HG03575 (cell line): ENCODE measurements around the gene STXBP1.
"Not testable (repeated sequence)": the region's sequence is repeated elsewhere in the genome, so short reads cannot be mapped to it uniquely, and the experiment has no call there.

Experiments used
- ATAC-seq: cut with Tn5 transposase; IDR thresholded peaks from one replicate; pipeline ENCODE4 v1.9.1; 2021; ENCODE audit not compliant: unreplicated experiment, insufficient number of reproducible peaks, low FRiP score; ENCODE audit errors: extremely low read depth

Gene STXBP1

DNA sequence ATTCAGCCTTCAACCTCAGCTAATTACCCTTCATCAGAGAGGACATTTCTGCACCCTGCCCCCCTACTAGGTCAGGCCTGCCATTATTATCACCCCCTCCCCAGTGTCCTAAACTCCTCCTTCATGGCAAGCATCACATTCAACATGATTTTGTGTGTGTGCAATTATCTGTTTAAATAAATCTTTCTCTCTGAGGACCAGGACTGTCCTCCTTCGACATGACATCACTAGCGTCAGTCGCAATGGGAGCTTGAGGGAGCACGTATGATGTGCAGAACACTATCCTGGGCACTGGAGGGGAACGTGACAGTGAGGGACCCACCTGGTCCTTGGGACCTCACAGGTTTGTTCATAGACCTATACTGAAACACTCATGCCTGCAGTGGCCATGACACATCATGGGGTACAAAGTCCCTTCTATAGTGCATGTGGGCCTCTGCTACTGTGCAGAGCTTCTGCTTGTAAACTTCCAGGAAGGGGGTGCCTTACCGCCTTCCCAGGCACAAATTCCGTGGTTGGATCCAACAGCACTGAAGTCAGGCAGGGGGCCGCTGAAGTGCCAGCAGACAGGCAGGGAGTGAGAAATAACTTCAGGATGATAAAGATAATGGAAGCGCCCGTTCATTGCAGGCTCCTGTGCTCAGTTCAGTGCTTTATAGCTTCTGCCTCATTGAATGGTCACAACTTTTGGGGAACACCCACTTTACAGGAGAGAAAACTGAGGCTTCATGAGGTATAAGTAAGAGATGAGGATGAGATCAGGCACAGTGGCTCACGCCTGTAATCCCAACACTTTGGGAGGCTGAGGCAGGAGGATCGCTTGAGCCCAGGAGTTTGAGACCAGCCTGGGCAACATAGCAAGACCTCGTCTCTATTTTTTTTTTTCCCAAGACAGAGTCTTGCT, 36.0 kb upstream of the STXBP1 start:
- ATAC-seq: no peak

DNA sequence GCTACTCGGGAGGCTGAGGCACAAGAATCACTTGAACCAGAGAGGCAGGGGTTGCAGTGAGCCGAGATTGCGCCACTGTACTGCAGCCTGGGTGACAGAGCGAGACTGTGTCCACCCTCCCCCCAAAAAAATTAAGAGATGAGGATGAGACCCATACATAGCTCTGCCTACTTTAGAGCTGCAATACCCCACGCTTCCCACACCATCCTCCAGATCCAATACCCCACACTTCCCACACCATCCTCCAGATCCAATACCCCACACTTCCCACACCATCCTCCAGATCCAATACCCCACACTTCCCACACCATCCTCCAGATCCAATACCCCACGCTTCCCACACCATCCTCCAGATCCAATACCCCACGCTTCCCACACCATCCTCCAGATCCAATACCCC, 34.9 kb upstream of the STXBP1 start:
- not testable (repeated sequence) for ATAC-seq

DNA sequence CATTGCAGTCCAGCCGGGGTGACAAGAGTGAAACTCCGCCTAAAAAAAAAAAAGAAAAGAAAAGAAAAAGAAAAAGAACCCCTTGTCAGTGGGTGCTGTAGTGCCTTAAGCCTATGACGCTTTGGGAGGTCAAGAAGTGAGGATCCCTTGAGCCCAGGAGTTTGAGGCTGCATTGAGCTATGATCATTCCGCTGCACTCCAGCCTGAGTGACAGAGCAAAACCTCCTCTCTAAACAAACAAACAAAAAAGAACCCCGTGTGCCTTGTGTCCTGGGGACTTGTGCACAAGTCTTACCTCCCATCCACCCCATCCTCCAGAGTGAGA, 33.5 kb upstream of the STXBP1 start:
- no peak for ATAC-seq

DNA sequence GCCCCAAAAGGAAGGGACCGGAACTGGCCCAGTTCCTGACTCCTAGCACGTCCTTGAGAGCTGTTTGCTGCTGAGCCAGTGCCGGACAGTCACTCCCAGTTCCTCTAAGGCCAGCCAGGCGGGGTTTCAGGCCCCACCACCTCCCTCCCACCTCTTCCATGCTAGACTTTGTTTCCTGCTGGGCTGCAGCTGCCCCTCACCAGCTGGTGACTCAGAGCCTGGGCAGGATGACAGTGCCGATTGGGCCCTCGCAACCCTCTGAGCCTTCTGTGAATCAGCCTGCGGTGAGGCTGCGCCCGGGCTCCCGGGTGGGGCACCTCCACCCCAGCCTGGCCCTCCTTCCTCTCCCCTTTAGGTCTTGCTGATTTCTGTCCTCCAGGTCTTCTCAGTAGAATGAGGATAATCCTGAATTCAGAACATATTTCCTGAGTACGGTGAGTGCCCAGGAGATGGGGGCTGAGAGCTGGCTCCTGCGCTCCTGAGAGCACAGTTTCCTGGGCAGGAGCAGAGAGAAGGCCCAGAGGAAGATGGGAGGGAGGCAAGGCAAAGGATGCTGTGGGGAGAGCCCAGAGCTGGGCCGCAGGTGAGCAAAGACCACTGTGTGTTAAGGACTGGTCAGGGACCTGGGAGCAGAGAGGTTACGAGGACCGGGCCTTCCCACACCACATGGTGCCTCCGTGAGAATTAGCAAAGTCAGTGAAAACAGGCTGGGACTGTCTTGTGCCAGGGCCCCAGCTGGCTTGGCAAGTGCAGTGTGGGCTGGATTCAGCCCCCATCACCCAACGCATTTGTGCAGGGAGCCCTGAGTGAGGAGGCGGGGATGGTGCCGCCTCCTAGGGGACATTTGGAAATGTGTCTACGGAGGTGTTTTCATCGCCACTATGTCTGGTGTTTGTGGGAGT, 32.9 kb upstream of the STXBP1 start:
- ATAC-seq: no peak

DNA sequence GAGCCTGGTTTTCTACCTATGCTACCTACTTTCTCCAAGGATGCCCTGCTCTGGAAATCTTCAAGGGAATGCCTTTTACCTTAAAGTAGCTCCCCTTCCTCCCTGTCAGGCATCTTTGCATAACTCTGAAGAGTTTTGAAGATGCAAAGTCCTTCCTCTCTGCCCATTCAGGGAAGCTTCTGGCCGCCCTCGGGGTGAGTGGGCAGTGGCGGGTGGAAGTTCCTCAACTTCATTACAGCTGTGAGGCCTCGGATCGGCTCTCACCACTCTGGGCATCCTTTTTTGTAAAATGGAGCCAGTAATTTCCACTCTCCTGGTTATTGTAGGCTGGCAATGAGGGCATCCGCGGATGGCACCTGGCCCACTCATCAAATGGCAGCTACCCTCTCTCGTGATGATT, 31.7 kb upstream of the STXBP1 start:
- no peak for ATAC-seq

DNA sequence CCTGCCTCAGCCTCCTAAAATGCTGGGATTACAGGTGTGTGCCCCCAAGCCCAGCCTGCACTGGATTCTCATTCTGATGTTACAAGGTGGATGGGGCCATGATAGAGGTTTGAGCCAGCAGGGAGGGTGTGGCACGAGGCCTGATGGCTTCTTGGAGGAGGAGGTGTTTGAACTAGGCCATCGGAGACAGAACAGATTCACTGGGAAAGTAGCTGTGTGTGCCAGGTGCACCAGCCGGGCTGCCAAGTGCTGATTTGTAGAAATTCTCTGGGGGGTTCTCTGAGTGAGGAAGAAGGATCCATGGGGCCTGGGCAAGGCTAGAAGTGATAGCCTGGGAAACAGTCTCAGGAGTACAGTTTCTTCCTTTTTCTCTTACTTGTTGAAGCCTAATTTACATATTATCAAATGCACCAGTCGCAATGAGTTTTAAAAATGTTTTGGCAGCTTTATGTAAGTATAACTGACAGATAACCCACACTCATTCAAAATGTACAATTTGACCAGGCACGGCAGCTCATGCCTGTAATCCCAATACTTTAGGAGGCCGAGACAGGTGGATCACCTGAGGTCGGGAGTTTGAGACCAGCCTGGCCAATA, 31.1 kb upstream of the STXBP1 start:
- ATAC-seq: no peak

DNA sequence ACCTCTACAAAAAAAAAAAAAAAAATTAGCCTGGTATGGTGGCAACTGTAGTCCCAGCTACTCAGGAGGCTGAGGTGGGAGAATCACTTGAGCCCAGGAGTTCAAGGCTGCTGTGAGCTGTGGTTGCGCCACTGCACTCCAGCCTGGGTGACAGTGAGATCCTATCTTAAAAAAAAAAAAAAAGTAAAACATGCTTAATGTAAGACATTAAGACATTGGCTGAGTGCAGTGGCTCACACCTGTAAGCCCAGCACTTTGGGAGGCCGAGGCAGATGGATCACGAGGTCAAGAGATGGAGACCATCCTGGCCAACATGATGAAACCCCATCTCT, 27.6 kb upstream of the STXBP1 start:
- ATAC-seq: not testable (repeated sequence)

DNA sequence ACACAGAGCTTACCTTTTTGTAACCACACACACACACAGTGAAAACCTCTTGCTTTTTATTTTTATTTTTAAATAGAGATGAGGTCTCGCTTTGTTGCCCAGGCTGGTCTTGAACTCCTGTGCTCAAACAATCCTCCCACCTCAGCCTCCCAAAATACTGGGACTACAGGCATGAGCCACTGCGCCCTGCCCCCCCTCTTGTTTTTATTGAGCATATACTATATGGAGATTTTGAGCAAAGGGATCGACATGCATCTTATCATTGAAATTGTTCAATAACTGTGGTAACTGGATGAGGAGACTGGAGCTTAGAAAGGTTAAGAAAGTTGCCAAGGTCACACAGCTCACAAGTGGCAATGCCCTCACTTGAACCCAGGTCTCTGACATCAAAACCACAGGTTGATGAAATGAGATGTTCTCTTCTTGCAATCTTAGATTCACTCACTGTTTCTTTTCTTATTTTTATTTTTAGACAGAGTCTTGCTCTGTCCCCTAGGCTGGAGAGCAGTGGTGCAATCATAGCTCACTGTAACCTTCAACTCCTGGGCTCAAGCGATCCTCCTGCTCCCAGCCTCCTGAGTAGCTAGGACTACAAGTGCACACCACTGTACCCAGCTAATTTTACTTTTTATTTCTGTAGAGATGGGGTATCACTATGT, 26.8 kb upstream of the STXBP1 start:
- ATAC-seq: no peak

DNA sequence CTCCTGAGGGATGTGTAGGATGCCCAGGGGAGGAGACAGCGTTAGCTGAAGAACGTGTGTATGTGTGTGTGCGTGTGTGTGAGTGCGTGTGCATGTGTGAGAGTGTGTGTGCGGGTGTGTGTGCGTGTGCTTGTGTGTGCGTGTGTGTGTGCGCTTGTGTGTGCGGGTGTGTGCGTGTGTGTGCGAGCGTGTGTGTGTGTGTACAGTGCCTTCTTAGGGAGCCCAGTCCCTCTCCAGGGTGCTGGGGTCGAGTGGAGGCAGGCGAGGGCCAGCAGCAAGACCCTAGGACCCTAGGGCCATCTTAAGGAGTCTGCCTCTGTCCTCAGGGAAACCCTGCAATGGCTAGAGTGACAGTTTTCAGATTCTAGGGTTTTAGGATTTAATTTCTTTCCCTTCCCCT, 26.0 kb upstream of the STXBP1 start:
- no peak for ATAC-seq

DNA sequence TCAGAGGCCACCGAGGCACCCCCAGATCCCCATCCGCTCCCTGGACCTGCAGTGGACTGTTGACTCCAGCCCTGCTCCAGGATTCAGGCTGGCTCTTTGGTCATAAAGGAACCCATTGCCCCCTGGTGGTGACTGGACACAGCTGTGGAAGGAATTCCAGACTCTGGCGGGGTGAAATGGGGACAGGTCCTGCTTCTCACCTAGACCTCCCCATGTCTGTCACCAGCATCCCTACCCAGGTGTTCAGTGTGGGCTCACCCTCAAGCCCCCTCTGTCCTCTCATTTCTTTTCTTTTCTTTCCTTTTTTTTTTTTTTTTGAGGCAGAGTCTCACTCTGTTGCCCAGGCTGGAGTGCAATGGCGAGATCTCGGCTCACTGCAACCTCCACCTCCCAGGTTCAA, 25.5 kb upstream of the STXBP1 start:
- no peak for ATAC-seq

DNA sequence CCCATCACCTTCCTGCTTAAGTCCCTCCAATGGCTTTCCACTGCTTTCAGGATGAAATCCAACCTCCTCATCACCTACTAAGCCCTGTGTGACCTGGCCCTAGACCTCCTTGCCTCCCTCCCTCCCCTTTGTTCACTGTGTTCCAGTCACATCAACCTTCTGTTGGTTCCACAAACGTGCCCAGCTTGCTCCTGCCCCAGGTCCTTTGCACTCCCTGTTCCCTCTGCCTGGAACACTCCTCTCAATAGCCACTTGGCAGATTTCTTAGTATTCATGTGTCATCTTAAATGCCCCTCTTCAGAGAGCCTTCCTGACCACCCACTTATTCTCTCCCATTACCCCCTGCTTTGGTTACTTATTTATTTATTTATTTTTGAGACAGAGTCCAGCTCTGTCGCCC, 24.1 kb upstream of the STXBP1 start:
- ATAC-seq: no peak

DNA sequence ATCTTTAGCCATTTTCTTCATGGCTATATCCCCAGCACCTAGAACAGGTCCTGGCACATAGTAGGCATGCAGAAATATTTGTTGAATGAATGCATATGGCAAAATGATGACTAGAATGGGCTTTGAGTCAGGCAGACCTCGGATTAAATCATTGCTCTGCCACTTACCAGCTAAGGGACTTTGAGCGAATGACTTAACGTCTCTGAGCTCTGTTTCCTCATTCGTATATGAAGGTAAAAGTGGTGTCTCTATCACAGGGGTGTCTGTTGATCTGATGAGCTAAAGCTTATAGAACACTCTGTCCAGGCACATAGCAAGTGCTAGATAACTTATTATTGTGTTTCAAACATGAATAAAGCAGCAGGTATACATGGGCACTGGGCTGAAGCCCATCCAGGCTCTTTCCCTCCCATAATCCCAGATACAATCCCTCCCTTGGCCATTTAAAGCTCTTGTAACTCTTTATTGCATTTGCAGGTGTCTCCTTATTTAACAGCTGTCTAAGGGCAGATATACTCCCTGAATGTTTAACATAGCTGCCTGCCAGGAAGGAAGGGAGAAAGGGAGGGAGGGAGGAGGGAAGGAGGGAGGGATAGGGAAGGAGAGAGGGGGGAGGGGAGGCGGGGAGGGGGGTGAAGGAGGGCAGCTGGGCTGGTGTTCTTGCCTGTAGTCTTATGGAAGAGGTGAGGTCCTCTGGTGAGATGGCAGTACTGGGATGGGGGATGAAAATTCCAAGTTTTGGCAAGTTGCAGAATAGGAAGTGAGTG, 23.2 kb upstream of the STXBP1 start:
- no peak for ATAC-seq

DNA sequence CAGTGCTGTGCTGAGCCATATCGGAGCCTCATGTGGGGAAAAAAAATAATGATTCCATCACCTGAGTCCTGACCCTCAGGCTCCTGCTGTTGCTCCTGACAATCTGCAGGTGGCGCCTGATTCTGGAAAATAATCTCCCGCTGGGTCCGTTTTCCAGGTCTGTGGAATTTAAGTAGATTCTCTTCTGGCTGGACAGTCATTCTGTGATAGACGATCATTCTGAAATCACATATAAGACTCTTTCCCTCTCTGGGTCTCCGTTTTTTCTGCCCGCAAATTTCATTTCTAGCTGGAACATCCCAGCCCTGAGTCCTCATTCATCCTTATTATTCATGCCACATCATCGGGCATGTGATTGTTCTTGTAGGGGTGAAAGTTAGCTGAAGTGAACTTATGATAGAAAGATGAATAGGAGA, 22.1 kb upstream of the STXBP1 start:
- ATAC-seq: no peak

DNA sequence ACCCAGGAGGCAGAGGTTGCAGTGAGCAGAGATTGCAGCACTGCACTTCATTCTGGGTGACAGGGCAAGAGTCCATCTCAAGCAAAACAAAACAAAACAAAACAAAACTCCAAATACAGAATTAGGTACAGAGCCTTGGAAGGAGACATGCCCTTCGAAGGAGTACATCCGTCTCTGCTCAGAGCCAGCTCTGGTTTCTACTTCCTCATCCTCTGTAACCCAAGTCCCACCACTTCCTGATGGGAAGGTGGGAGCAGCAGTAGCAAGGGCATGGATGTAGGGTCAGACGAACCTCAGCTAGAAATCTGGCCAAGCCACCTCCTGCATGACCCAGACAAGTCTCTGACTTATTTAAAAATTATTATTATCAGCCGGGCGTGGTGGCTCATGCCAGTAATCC, 16.5 kb upstream of the STXBP1 start:
- ATAC-seq: no peak

DNA sequence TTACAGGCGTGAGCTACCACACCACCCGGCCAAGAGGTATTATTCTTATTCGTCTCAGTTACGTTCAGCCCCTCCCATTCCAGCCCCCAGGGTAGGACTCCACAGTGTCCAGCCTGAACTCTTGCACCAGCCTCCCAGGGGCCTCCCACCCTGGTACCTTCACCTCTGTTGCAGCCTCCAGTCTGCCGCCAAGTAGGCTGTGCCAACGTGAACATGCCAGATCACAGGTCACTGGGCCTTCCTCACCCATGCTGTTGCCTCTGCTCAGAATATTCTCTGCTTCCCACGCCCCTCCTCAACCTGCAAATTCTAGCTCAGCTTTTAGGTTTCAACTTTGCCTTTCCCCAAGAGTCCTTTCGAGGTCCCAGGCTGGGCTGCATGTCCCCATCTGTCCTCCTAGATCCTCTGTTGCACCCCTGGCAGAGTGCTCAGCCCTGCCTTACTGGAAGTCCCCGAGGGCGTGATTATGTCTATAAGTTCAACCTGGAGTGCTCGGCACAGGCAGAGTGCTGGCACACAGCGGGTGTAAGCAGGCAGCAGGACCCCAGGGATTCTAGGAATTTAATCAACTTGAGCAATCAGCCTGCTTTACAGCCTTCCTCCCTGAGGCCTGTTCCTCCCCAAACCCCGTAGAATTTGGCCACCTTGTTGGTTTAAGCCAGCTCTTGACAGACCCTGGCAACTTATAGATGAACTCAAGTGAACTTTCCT, 13.1 kb upstream of the STXBP1 start:
- ATAC-seq: no peak

DNA sequence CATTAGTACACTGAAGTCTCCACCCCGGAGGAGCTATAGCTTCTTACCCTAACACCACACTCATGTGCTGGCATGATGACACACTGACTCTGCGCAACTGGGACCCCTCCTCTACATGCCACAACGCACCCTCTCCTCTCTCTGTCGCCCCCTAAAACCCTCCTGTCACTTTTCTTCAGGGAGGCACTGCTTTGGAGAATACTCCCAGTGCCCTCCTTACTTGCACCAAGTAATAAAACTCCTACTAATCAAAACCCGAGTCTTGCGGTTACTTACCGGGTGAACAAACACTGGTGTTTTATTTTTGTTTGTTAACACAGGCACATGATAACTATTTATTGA, 12.6 kb upstream of the STXBP1 start:
- no peak for ATAC-seq

DNA sequence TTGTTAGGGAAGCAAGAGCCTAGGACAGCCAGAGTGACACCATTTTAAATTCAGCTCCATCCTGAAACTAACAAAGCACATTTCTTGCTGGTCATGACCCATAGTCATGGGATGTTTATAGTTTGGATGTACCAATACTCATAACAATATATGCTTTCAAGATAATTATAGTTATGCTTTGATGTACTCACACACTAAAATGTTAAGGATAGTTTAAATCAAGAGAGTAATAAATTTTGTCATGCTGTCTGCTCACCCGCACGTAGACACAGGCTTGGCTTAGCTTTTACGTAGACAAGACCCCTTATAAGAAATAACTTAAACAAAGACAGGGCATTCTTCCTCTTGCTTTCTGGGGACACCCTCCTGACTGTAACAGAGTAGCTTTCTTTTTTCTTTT, 8.9 kb upstream of the STXBP1 start:
- ATAC-seq: no peak

DNA sequence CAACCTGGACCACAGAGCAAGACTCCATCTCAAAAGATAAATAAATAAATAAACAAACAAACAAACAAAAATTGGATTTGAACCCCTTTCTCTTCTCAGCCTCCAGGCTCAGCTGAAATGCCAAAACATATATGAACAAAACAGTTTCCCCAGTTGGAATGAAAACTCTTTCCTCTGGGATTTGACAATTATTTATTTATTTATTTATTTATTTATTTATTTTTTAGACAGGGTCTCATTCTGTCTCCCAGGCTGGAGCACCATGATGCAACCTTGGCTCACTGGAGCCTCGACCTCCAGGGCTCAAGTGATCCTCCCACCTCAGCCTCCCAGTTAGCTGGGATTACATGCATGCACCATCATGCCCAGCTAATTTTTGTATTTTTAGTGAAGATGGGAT, 6.0 kb upstream of the STXBP1 start:
- ATAC-seq: no peak
